ENCODE data around the gene MATCAP1.

DNA sequence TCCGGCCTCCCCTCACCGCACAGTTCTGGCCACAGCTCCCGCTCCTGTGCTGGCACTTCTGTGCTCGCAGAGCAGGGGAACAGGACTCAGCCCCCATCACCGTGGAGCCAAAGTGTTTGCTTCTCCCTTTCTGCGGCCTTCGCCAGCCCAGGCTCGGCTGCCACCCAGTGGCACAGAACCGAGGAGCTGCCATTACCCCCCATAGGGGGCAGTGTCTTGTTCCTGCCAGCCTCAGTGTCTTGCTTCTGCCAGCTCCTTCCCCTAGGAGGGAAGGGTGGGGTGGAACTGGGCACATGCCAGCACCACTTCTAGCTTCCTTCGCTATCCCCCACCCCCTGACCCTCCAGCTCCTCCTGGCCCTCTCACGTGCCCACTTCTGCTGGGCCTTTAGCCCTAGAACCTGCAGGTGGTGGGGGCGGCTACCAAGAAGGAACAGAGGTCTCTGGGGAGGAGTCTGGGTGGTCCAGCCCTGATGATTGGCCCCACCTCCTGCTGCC is 14.5 kb upstream of the MATCAP1 start:
- TF ChIP-seq EZH2 (IDR thresholded peaks at IDR 0.05; ENCODE audit: insufficient read depth, poor library complexity, severe bottlenecking) (no peak), EZH2phosphoT487 (IDR thresholded peaks at IDR 0.05; ENCODE audit: insufficient read depth, low read depth) (no peak)

Data from GM23248 (cell line).